Body of pancreas (tissue), 4 donors: Measurements from ENCODE around the gene OXGR1. TPM values are rescaled to one million over a fixed set of nuclear protein-coding genes. Genes with fewer than 3 reads are reported as not detected.

ENCODE experiments used
- ATAC-seq: fragments of 150-250 bp; one replicate; pipeline ENCODE4 v1.9.1; 2016
- DNase-seq, 4 donors: peaks; one replicate each; pipeline ENCODE4 v3.0.0-alpha.2; 2019
- H3K27ac ChIP-seq, 4 donors: fragments of 200-600 bp; sonication (generic); 1 replicate in 3 of 4; 2 replicates in 1 of 4; pipeline versions ENCODE4 v1.5.1 to v1.6.1; 2016 to 2019; ENCODE audit warnings: mild to moderate bottlenecking in 1 of 4, mixed read lengths in 1 of 4, moderate library complexity in 1 of 4
- H3K27me3 ChIP-seq, 2 donors: fragments of 200-600 bp; sonication (generic); one replicate each; pipeline ENCODE4 v1.6.0; 2016; ENCODE audit warnings: mild to moderate bottlenecking in 1 of 2
- H3K36me3 ChIP-seq, 2 donors: fragments of 200-600 bp; sonication (generic); replicated peaks in 1 of 2; 2 replicates each; pipeline ENCODE4 v1.5.1; 2016; ENCODE audit warnings: low read depth in 2 of 2; ENCODE audit not compliant: insufficient read depth in 1 of 2
- H3K4me1 ChIP-seq: fragments of 200-600 bp; sonication (generic); one replicate; pipeline ENCODE4 v1.6.0; 2016
- H3K4me3 ChIP-seq, 2 donors: fragments of 200-600 bp; sonication (generic); 1 replicate in 1 of 2; 2 replicates in 1 of 2; pipeline ENCODE4 v1.5.1; 2016 to 2019
- H3K9me3 ChIP-seq, 3 donors: fragments of 200-600 bp; sonication (generic); 1 replicate in 2 of 3; 2 replicates in 1 of 3; pipeline ENCODE4 v1.5.1; 2016
- CTCF ChIP-seq, 7 experiments: fragments of 450-650 bp in 4 of 7; fragments of 200-600 bp in 3 of 7; sonication (generic) in 3 of 7; IDR thresholded peaks; one replicate each; pipeline ENCODE4 v1.5.1; 2016 to 2019; ENCODE audit warnings: antibody characterized with exemption in 7 of 7
- POLR2A ChIP-seq, 3 donors: fragments of 450-650 bp; IDR thresholded peaks; one replicate each; pipeline ENCODE4 v1.6.1; 2016; ENCODE audit warnings: antibody characterized with exemption in 3 of 3, mild to moderate bottlenecking in 2 of 3
- WGBS, 2 donors: methylation state at CpG; one replicate each; pipeline ENCODE4 v1.1.5; 2017; 5-methylcytosine and 5-hydroxymethylcytosine counted together
- intact Hi-C: fragments of 100-400 bp; cut with DNase I; formaldehyde crosslinking; loops from one replicate; pipeline ENCODE4 v1.15.1; 2023
- total RNA-seq, 2 donors: library from RNA; depleted of rRNA; stranded (reverse); fragments of >200 nt; gene quantifications; one replicate each; pipeline ENCODE4 v1.1.0, GENCODE V29; 2016

Gene OXGR1
- total RNA-seq, 2 donors from 2014 or later = 0.52 TPM; not detected in 1

- intact Hi-C loops = no loop called here
Measured at GRCh38 chr13:96960379-96960778, 33.9 kb downstream of the OXGR1 start.

DNA sequence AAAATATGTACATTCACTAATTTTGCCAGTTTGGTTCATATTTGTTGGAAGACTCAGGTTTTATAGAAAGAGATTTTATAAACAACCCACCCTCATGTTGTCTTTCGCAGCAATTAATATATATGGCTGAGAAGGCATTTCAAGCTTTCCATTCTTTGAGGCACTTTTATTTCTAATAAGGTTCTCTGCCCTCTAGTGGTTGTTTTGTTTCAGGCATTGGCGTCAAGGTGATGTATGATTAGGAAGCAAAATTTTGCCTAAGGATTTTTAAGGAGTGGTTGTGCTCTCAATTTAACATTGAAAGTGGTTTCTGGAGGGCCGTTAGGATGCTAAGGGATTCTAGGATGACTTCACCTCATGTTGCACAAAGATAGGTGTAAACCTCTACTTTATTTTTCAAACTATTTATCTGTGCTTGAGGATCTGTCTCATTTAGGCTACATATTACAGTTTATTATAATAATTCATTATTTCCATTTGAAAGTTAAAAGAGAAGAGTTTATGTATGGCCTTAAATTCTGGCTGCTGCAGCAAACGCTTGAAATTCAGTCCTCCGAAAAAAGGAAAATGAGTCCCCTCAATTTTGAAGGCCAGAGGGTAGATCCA, 35.9 kb downstream of the OXGR1 start:
- no peak overlapping the region for H3K4me3 ChIP-seq
- peak; percentile 21 to 43 (median 33) for DNase-seq
- no peaks in the 10 kb centered on the region for H3K27me3 ChIP-seq
- H3K27ac ChIP-seq = no peak overlapping the region
- H3K9me3 ChIP-seq = no peaks in the 10 kb centered on the region
- intact Hi-C loops = no loop called here
- H3K4me1 ChIP-seq = no peaks in the 10 kb centered on the region
- no peaks in the 10 kb centered on the region for H3K36me3 ChIP-seq
- WGBS, 2 donors = 34% methylated on average over 5 of the region's 5 CpGs
- ATAC-seq = peak; percentile 33
- TF ChIP-seq CTCF (IDR thresholded peaks at IDR 0.05) (peak; percentile 44 to 75 (median 63)), POLR2A (IDR thresholded peaks at IDR 0.05) (no peak)

More at GRCh38 chr13:96960379-96960778, 33.9 kb downstream of the OXGR1 start:
- H3K36me3 ChIP-seq = no peaks in the 10 kb centered on the region
- no peak overlapping the region for H3K4me3 ChIP-seq
- H3K9me3 ChIP-seq = no peaks in the 10 kb centered on the region
- DNase-seq (no peak), ATAC-seq (no peak)
- no peak overlapping the region for H3K27ac ChIP-seq
- no peaks in the 10 kb centered on the region for H3K27me3 ChIP-seq
- TF ChIP-seq POLR2A (IDR thresholded peaks at IDR 0.05) (no peak), CTCF (IDR thresholded peaks at IDR 0.05) (no peak)
- 83 to 85% methylated on average over 3 of the region's 3 CpGs for WGBS, 2 donors
- H3K4me1 ChIP-seq = no peaks in the 10 kb centered on the region

DNA sequence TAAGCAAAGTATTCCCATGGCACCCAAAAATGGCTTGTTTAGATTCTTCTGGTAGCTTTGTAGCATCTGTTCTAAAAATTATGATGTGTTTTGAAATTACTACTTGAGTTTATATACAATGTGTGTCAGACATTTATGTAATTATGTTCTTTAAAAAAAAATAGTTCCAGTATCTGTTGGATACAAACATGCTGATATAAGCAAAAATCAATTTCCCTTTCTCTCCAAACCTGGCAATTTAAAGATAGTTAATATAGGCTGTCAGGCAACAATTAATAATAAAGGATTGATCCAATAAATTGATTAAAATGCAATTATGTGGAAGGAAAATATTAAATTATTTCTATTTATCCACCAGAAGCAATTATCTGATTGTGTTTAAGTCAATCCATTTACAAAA, 41.7 kb downstream of the OXGR1 start:
- no peak for ATAC-seq
- intact Hi-C loops = no loop called here

GRCh38 chr13:96948127-96948526, 46.1 kb downstream of the OXGR1 start:
- no peak for DNase-seq
- Histone ChIP-seq H3K4me1 (no peaks in the 10 kb centered on the region), H3K4me3 (no peak overlapping the region), H3K36me3 (no peaks in the 10 kb centered on the region), H3K27me3 (no peaks in the 10 kb centered on the region), H3K27ac (no peak overlapping the region), H3K9me3 (no peaks in the 10 kb centered on the region)
- 91 to 93% methylated on average over 11 of the region's 11 CpGs for WGBS, 2 donors
- no peak for ATAC-seq
- intact Hi-C loops = no loop called here
- TF ChIP-seq CTCF (IDR thresholded peaks at IDR 0.05) = no peak
- TF ChIP-seq POLR2A (IDR thresholded peaks at IDR 0.05) = no peak

More for the DNA sequence above, 41.7 kb downstream of the OXGR1 start:
- H3K4me3 ChIP-seq = no peak overlapping the region
- no peaks in the 10 kb centered on the region for H3K4me1 ChIP-seq
- no peak overlapping the region for H3K27ac ChIP-seq
- H3K9me3 ChIP-seq = no peaks in the 10 kb centered on the region
- no peaks in the 10 kb centered on the region for H3K27me3 ChIP-seq
- no peak for DNase-seq
- no peaks in the 10 kb centered on the region for H3K36me3 ChIP-seq
- TF ChIP-seq CTCF (IDR thresholded peaks at IDR 0.05) (no peak), POLR2A (IDR thresholded peaks at IDR 0.05) (no peak)

GRCh38 chr13:96947343-96947910, 46.8 kb downstream of the OXGR1 start:
- 92 to 97% methylated on average over 25 to 27 of the region's 27 CpGs for WGBS, 2 donors
- intact Hi-C loops = no loop called here
- ATAC-seq (no peak), DNase-seq (no peak)
- Histone ChIP-seq H3K4me1 (no peaks in the 10 kb centered on the region), H3K4me3 (no peak overlapping the region), H3K9me3 (no peaks in the 10 kb centered on the region), H3K27me3 (no peaks in the 10 kb centered on the region), H3K36me3 (no peaks in the 10 kb centered on the region), H3K27ac (no peak overlapping the region)
- no peak for TF ChIP-seq POLR2A (IDR thresholded peaks at IDR 0.05)
- no peak for TF ChIP-seq CTCF (IDR thresholded peaks at IDR 0.05)
